ENCODE data around the gene POMGNT1.
A peak's percentile ranks its signal among the peaks of the same experiment; 100 is the strongest.

The POMGNT1 gene

GRCh38 chr1:46187106-46187869, 10.9 kb downstream of the POMGNT1 start:
- peak overlapping the region; percentile 98 for H3K27ac ChIP-seq (ENCODE audit: poor library complexity, severe bottlenecking)
- no peak overlapping the region for H3K4me3 ChIP-seq (ENCODE audit: severe bottlenecking)
- no peak for DNase-seq (ENCODE audit: low spot score)
- no peak for ATAC-seq (ENCODE audit: low read depth)
- no peaks in the 10 kb centered on the region for H3K27me3 ChIP-seq (ENCODE audit: insufficient read depth, poor library complexity, severe bottlenecking)
- TF ChIP-seq CTCF (IDR thresholded peaks at IDR 0.05; ENCODE audit: poor library complexity, severe bottlenecking) = no peak
- peaks cover 53% of the 10 kb centered on the region for H3K4me1 ChIP-seq (ENCODE audit: insufficient read depth, poor library complexity, severe bottlenecking)
- H3K9me3 ChIP-seq (ENCODE audit: severe bottlenecking) = no peaks in the 10 kb centered on the region
- H3K36me3 ChIP-seq (ENCODE audit: low read depth) = peaks cover 72% of the 10 kb centered on the region

- Histone ChIP-seq H3K4me3 (ENCODE audit: severe bottlenecking) (no peak overlapping the region), H3K4me1 (ENCODE audit: insufficient read depth, poor library complexity, severe bottlenecking) (peaks cover 63% of the 10 kb centered on the region), H3K27me3 (ENCODE audit: insufficient read depth, poor library complexity, severe bottlenecking) (no peaks in the 10 kb centered on the region), H3K9me3 (ENCODE audit: severe bottlenecking) (no peaks in the 10 kb centered on the region), H3K36me3 (ENCODE audit: low read depth) (peaks cover 60% of the 10 kb centered on the region), H3K27ac (ENCODE audit: poor library complexity, severe bottlenecking) (peak overlapping the region; percentile 98)
- DNase-seq (ENCODE audit: low spot score) (no peak), ATAC-seq (ENCODE audit: low read depth) (no peak)
- no peak for TF ChIP-seq CTCF (IDR thresholded peaks at IDR 0.05; ENCODE audit: poor library complexity, severe bottlenecking)
Observed at GRCh38 chr1:46186076-46186475, 12.2 kb downstream of the POMGNT1 start.

GRCh38 chr1:46184920-46185658, 13.1 kb downstream of the POMGNT1 start:
- no peak for ATAC-seq (ENCODE audit: low read depth)
- H3K27ac ChIP-seq (ENCODE audit: poor library complexity, severe bottlenecking) = peak overlapping the region; percentile 98
- peaks cover 50% of the 10 kb centered on the region for H3K36me3 ChIP-seq (ENCODE audit: low read depth)
- no peak overlapping the region for H3K4me3 ChIP-seq (ENCODE audit: severe bottlenecking)
- TF ChIP-seq CTCF (IDR thresholded peaks at IDR 0.05; ENCODE audit: poor library complexity, severe bottlenecking) = no peak
- no peaks in the 10 kb centered on the region for H3K9me3 ChIP-seq (ENCODE audit: severe bottlenecking)
- peaks cover 60% of the 10 kb centered on the region for H3K4me1 ChIP-seq (ENCODE audit: insufficient read depth, poor library complexity, severe bottlenecking)
- DNase-seq (ENCODE audit: low spot score) = no peak
- H3K27me3 ChIP-seq (ENCODE audit: insufficient read depth, poor library complexity, severe bottlenecking) = no peaks in the 10 kb centered on the region

GRCh38 chr1:46183926-46184557, 14.2 kb downstream of the POMGNT1 start:
- H3K27ac ChIP-seq (ENCODE audit: poor library complexity, severe bottlenecking) = peak overlapping the region; percentile 98

More at GRCh38 chr1:46183926-46184557, 14.2 kb downstream of the POMGNT1 start:
- H3K27me3 ChIP-seq (ENCODE audit: insufficient read depth, poor library complexity, severe bottlenecking) = no peaks in the 10 kb centered on the region
- DNase-seq (ENCODE audit: low spot score) = no peak
- peaks cover 42% of the 10 kb centered on the region for H3K36me3 ChIP-seq (ENCODE audit: low read depth)
- ATAC-seq (ENCODE audit: low read depth) = no peak
- H3K4me1 ChIP-seq (ENCODE audit: insufficient read depth, poor library complexity, severe bottlenecking) = peaks cover 59% of the 10 kb centered on the region
- no peak for TF ChIP-seq CTCF (IDR thresholded peaks at IDR 0.05; ENCODE audit: poor library complexity, severe bottlenecking)
- no peak overlapping the region for H3K4me3 ChIP-seq (ENCODE audit: severe bottlenecking)
- no peaks in the 10 kb centered on the region for H3K9me3 ChIP-seq (ENCODE audit: severe bottlenecking)
